GM23338 (cell line): Measurements from ENCODE around the gene SNX2. TPM values are rescaled to one million over a fixed set of nuclear protein-coding genes. Genes with fewer than 3 reads are reported as not detected.
A peak's percentile ranks its signal among the peaks of the same experiment; 100 is the strongest.

Experiments
- ATAC-seq: fragments of 200-7000 bp; cut with Tn5 transposase; 3 replicates; pipeline ENCODE4 v1.9.1; 2020
- DNase-seq: peaks from one replicate; pipeline ENCODE4 v3.0.0-alpha.2; 2015; ENCODE audit warnings: low spot score
- H2AFZ ChIP-seq: fragments of 200-600 bp; sonication (generic); 2 replicates; pipeline ENCODE4 v1.8.0; 2016; ENCODE audit warnings: antibody characterized with exemption, mild to moderate bottlenecking, moderate library complexity
- H3F3A ChIP-seq: fragments of 200-600 bp; sonication (generic); replicated peaks from 2 replicates; pipeline ENCODE4 v1.8.0; 2017; ENCODE audit warnings: antibody characterized with exemption, mixed run types, low read depth
- H3K27ac ChIP-seq: fragments of 200-600 bp; sonication (generic); 2 replicates; pipeline ENCODE4 v1.6.1; 2016; ENCODE audit warnings: low read depth
- H3K27me3 ChIP-seq: fragments of 200-600 bp; sonication (generic); 2 replicates; pipeline ENCODE4 v1.8.0; 2016; ENCODE audit warnings: mild to moderate bottlenecking, mixed run types, moderate library complexity; ENCODE audit not compliant: insufficient read depth
- H3K36me3 ChIP-seq: fragments of 200-600 bp; sonication (generic); 2 replicates; pipeline ENCODE4 v1.8.0; 2016; ENCODE audit warnings: mild to moderate bottlenecking; ENCODE audit not compliant: insufficient read depth
- H3K4me1 ChIP-seq: fragments of 200-600 bp; sonication (generic); 2 replicates; pipeline ENCODE4 v1.8.0; 2016; ENCODE audit warnings: mild to moderate bottlenecking, moderate library complexity; ENCODE audit not compliant: insufficient read depth
- H3K4me2 ChIP-seq: fragments of 200-600 bp; sonication (generic); 2 replicates; pipeline ENCODE4 v1.7.1; 2017; ENCODE audit warnings: mixed run types
- H3K4me3 ChIP-seq: fragments of 200-600 bp; sonication (generic); 2 replicates; pipeline ENCODE4 v1.6.1; 2016; ENCODE audit warnings: mixed run types
- H3K79me2 ChIP-seq: fragments of 200-600 bp; sonication (generic); replicated peaks from 2 replicates; pipeline ENCODE4 v1.8.0; 2017; ENCODE audit warnings: mild to moderate bottlenecking; ENCODE audit not compliant: insufficient read depth
- H3K9me2 ChIP-seq: fragments of 200-600 bp; sonication (generic); 2 replicates; pipeline ENCODE4 v1.8.0; 2017; ENCODE audit not compliant: insufficient read depth
- H4K20me1 ChIP-seq: fragments of 200-600 bp; sonication (generic); replicated peaks from 2 replicates; pipeline ENCODE4 v1.8.0; 2017; ENCODE audit warnings: mild to moderate bottlenecking; ENCODE audit not compliant: insufficient read depth
- H3K27ac Mint-ChIP-seq: 2 replicates; pipeline ENCODE4 v1.8.0; 2020; ENCODE audit warnings: inconsistent platforms, mild to moderate bottlenecking, moderate library complexity, mixed read lengths
- H3K27me3 Mint-ChIP-seq: 3 replicates; pipeline ENCODE4 v1.8.0; 2022; ENCODE audit warnings: low read depth, mild to moderate bottlenecking, moderate library complexity, mixed read lengths, inconsistent platforms; ENCODE audit not compliant: insufficient read depth, poor library complexity
- H3K36me3 Mint-ChIP-seq: 3 replicates; pipeline ENCODE4 v1.8.0; 2021; ENCODE audit warnings: low read depth, mild to moderate bottlenecking, inconsistent platforms, moderate library complexity, mixed read lengths
- H3K4me1 Mint-ChIP-seq: 3 replicates; pipeline ENCODE4 v1.8.0; 2020; ENCODE audit warnings: mild to moderate bottlenecking, inconsistent platforms, mixed read lengths
- H3K4me3 Mint-ChIP-seq: 3 replicates; pipeline ENCODE4 v1.8.0; 2021; ENCODE audit warnings: moderate library complexity, mild to moderate bottlenecking, inconsistent platforms, mixed read lengths
- H3K9me3 Mint-ChIP-seq: 3 replicates; pipeline ENCODE4 v1.8.0; 2020; ENCODE audit warnings: moderate library complexity, mild to moderate bottlenecking, inconsistent platforms, mixed read lengths
- CREB1 ChIP-seq: fragments of 250-450 bp; sonication (Bioruptor Pico); IDR thresholded peaks from 2 replicates; pipeline ENCODE4 v1.5.0; 2020; ENCODE audit warnings: low read depth, mild to moderate bottlenecking, moderate library complexity
- EZH2phosphoT487 ChIP-seq: fragments of 200-600 bp; sonication (generic); IDR thresholded peaks from one replicate; pipeline ENCODE4 v1.8.1; 2018; ENCODE audit warnings: antibody characterized with exemption; ENCODE audit not compliant: unreplicated experiment
- JUNB ChIP-seq: IDR thresholded peaks from one replicate; pipeline ENCODE4 v1.6.1; 2016; ENCODE audit warnings: antibody characterized with exemption; ENCODE audit not compliant: unreplicated experiment
- NANOG ChIP-seq: IDR thresholded peaks from 2 replicates; pipeline ENCODE4 v1.6.1; 2016; ENCODE audit warnings: antibody characterized with exemption, borderline replicate concordance
- POLR2AphosphoS5 ChIP-seq: IDR thresholded peaks from 2 replicates; pipeline ENCODE4 v1.6.1; 2016; ENCODE audit warnings: antibody characterized with exemption, low read depth
- ZNF331 ChIP-seq: fragments of 250-450 bp; sonication (Bioruptor Pico); IDR thresholded peaks from 2 replicates; pipeline ENCODE4 v1.5.0; 2020; ENCODE audit warnings: low read depth, mild to moderate bottlenecking, moderate library complexity
- polyA plus RNA-seq: library from polyadenylated mRNA; unstranded; fragments of >200 nt; fragmentation: Nextera tagmentation; extraction: Ambion mirVana; gene quantifications from 2 replicates; pipeline ENCODE4 v1.2.1, GENCODE V29; 2016
- total RNA-seq: library from RNA; depleted of rRNA; stranded (reverse); fragments of >200 nt; shearing (Covaris generic); gene quantifications from 2 replicates; pipeline ENCODE4 v1.2.3, GENCODE V29; 2014
- TF ChIP-seq, protein P1 (sequence below): fragments of 250-450 bp; sonication (Bioruptor Pico); IDR thresholded peaks from 2 replicates; pipeline ENCODE4 v1.5.0; 2020; ENCODE audit warnings: mild to moderate bottlenecking, moderate library complexity
- TF ChIP-seq, protein P2 (sequence below), 2 experiments: fragments of 200-600 bp in 1 of 2; sonication (generic) in 1 of 2; conservative IDR thresholded peaks; 2 replicates each; pipeline versions ENCODE4 v1.5.1 to v1.6.1; 2016 to 2017; ENCODE audit warnings: antibody characterized with exemption in 2 of 2, low read depth in 2 of 2, mild to moderate bottlenecking in 2 of 2, moderate library complexity in 1 of 2

The SNX2 gene
- total and polyA plus RNA-seq, 2 experiments from 2014 or later = 50.8 to 67.8 TPM

GRCh38 chr5:122755783-122756182 is 19.1 kb upstream of the SNX2 start (continued):
- TF ChIP-seq, protein P1, sequence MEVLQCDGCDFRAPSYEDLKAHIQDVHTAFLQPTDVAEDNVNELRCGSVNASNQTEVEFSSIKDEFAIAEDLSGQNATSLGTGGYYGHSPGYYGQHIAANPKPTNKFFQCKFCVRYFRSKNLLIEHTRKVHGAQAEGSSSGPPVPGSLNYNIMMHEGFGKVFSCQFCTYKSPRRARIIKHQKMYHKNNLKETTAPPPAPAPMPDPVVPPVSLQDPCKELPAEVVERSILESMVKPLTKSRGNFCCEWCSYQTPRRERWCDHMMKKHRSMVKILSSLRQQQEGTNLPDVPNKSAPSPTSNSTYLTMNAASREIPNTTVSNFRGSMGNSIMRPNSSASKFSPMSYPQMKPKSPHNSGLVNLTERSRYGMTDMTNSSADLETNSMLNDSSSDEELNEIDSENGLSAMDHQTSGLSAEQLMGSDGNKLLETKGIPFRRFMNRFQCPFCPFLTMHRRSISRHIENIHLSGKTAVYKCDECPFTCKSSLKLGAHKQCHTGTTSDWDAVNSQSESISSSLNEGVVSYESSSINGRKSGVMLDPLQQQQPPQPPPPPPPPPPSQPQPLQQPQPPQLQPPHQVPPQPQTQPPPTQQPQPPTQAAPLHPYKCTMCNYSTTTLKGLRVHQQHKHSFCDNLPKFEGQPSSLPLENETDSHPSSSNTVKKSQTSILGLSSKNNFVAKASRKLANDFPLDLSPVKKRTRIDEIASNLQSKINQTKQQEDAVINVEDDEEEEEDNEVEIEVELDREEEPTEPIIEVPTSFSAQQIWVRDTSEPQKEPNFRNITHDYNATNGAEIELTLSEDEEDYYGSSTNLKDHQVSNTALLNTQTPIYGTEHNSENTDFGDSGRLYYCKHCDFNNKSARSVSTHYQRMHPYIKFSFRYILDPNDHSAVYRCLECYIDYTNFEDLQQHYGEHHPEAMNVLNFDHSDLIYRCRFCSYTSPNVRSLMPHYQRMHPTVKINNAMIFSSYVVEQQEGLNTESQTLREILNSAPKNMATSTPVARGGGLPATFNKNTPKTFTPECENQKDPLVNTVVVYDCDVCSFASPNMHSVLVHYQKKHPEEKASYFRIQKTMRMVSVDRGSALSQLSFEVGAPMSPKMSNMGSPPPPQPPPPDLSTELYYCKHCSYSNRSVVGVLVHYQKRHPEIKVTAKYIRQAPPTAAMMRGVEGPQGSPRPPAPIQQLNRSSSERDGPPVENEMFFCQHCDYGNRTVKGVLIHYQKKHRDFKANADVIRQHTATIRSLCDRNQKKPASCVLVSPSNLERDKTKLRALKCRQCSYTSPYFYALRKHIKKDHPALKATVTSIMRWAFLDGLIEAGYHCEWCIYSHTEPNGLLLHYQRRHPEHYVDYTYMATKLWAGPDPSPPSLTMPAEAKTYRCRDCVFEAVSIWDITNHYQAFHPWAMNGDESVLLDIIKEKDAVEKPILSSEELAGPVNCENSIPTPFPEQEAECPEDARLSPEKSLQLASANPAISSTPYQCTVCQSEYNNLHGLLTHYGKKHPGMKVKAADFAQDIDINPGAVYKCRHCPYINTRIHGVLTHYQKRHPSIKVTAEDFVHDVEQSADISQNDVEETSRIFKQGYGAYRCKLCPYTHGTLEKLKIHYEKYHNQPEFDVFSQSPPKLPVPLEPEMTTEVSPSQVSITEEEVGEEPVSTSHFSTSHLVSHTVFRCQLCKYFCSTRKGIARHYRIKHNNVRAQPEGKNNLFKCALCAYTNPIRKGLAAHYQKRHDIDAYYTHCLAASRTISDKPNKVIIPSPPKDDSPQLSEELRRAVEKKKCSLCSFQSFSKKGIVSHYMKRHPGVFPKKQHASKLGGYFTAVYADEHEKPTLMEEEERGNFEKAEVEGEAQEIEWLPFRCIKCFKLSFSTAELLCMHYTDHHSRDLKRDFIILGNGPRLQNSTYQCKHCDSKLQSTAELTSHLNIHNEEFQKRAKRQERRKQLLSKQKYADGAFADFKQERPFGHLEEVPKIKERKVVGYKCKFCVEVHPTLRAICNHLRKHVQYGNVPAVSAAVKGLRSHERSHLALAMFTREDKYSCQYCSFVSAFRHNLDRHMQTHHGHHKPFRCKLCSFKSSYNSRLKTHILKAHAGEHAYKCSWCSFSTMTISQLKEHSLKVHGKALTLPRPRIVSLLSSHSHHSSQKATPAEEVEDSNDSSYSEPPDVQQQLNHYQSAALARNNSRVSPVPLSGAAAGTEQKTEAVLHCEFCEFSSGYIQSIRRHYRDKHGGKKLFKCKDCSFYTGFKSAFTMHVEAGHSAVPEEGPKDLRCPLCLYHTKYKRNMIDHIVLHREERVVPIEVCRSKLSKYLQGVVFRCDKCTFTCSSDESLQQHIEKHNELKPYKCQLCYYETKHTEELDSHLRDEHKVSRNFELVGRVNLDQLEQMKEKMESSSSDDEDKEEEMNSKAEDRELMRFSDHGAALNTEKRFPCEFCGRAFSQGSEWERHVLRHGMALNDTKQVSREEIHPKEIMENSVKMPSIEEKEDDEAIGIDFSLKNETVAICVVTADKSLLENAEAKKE (CRISPR knock-in tag) = no peak
- no peak for TF ChIP-seq EZH2phosphoT487
- no peak for TF ChIP-seq POLR2AphosphoS5
- TF ChIP-seq, protein P2, sequence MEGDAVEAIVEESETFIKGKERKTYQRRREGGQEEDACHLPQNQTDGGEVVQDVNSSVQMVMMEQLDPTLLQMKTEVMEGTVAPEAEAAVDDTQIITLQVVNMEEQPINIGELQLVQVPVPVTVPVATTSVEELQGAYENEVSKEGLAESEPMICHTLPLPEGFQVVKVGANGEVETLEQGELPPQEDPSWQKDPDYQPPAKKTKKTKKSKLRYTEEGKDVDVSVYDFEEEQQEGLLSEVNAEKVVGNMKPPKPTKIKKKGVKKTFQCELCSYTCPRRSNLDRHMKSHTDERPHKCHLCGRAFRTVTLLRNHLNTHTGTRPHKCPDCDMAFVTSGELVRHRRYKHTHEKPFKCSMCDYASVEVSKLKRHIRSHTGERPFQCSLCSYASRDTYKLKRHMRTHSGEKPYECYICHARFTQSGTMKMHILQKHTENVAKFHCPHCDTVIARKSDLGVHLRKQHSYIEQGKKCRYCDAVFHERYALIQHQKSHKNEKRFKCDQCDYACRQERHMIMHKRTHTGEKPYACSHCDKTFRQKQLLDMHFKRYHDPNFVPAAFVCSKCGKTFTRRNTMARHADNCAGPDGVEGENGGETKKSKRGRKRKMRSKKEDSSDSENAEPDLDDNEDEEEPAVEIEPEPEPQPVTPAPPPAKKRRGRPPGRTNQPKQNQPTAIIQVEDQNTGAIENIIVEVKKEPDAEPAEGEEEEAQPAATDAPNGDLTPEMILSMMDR (conservative IDR thresholded peaks at IDR 0.05; ENCODE audit: low read depth in 2 of 2) = no peak

- peaks cover 7% of the 10 kb centered on the region for H3K4me1 Mint-ChIP-seq
- H3K27ac Mint-ChIP-seq = no peak overlapping the region
- DNase-seq (no peak), ATAC-seq (no peak)
- H3K36me3 ChIP-seq = no peaks in the 10 kb centered on the region
- no peaks in the 10 kb centered on the region for H3K27me3 ChIP-seq
- no peaks in the 10 kb centered on the region for H3K4me1 ChIP-seq
- H3K9me2 ChIP-seq = no peaks in the 10 kb centered on the region
- H3K4me3 ChIP-seq = no peak overlapping the region
- H3F3A ChIP-seq = no peaks in the 10 kb centered on the region
- no peaks in the 10 kb centered on the region for H3K79me2 ChIP-seq
- H2AFZ ChIP-seq = peak overlapping the region; percentile 49
- no peak overlapping the region for H3K4me2 ChIP-seq
- no peak overlapping the region for H3K27ac ChIP-seq
- H3K27me3 Mint-ChIP-seq = no peaks in the 10 kb centered on the region
- H4K20me1 ChIP-seq = no peaks in the 10 kb centered on the region
- H3K4me3 Mint-ChIP-seq = no peak overlapping the region
- no peaks in the 10 kb centered on the region; the same call in 2 of the 3 replicates for H3K9me3 Mint-ChIP-seq
- no peaks in the 10 kb centered on the region for H3K36me3 Mint-ChIP-seq
- TF ChIP-seq ZNF331 (CRISPR knock-in tag) (no peak), CREB1 (CRISPR knock-in tag) (no peak), NANOG (no peak), JUNB (no peak)
- TF ChIP-seq, protein P1 (CRISPR knock-in tag) = no peak
Observed at GRCh38 chr5:122756264-122756911, 18.5 kb upstream of the SNX2 start.
